Amniotic epithelial cell (primary cell): Measurements from ENCODE around the gene WNT2B.
"Not testable (repeated sequence)": the region's sequence is repeated elsewhere in the genome, so short reads cannot be mapped to it uniquely, and the experiment has no call there.

Experiments
- DNase-seq: peaks from one replicate; pipeline ENCODE4 v3.0.0-alpha.2; 2010; ENCODE audit warnings: low read depth

Gene WNT2B

GRCh38 chr1:112508278-112509004 is at the start of gene WNT2B:
Gene WNT2B (plus strand): TSS chr1:112508965. CDS start chr1:112509263, 298 bp downstream.
- no peak for DNase-seq

- peak; percentile 35 for DNase-seq
Observed at GRCh38 chr1:112460615-112461014, 48.1 kb upstream of the WNT2B start.

GRCh38 chr1:112461200-112461871 is 47.4 kb upstream of the WNT2B start:
- peak; percentile 49 for DNase-seq

GRCh38 chr1:112462953-112463279 is 45.8 kb upstream of the WNT2B start:
- DNase-seq = no peak

- no peak for DNase-seq
Observed at GRCh38 chr1:112464501-112464900, 44.3 kb upstream of the WNT2B start.

GRCh38 chr1:112465122-112465521 is 43.6 kb upstream of the WNT2B start:
- peak; percentile 38 for DNase-seq

GRCh38 chr1:112466078-112466660 is 42.6 kb upstream of the WNT2B start:
- peak; percentile 90 for DNase-seq

- not testable (repeated sequence) for DNase-seq
Observed at GRCh38 chr1:112470324-112470723, 38.4 kb upstream of the WNT2B start.

- no peak for DNase-seq
Observed at GRCh38 chr1:112470966-112471365, 37.8 kb upstream of the WNT2B start.

GRCh38 chr1:112472142-112472541 is 36.6 kb upstream of the WNT2B start:
- DNase-seq = no peak

- DNase-seq = no peak
Observed at GRCh38 chr1:112477550-112477949, 31.2 kb upstream of the WNT2B start.

GRCh38 chr1:112478314-112478713 is 30.5 kb upstream of the WNT2B start:
- DNase-seq = no peak

- not testable (repeated sequence) for DNase-seq
Observed at GRCh38 chr1:112486063-112486462, 22.7 kb upstream of the WNT2B start.

- DNase-seq = peak; percentile 16
Observed at GRCh38 chr1:112487686-112488085, 21.1 kb upstream of the WNT2B start.

- no peak for DNase-seq
Observed at GRCh38 chr1:112488141-112488540, 20.6 kb upstream of the WNT2B start.

GRCh38 chr1:112492076-112492475 is 16.7 kb upstream of the WNT2B start:
- DNase-seq = no peak

GRCh38 chr1:112493351-112493750 is 15.4 kb upstream of the WNT2B start:
- no peak for DNase-seq

- DNase-seq = no peak
Observed at GRCh38 chr1:112496290-112496689, 12.5 kb upstream of the WNT2B start.

- DNase-seq = peak; percentile 65
Observed at GRCh38 chr1:112501810-112502641, 6.7 kb upstream of the WNT2B start.

- peak; percentile 42 for DNase-seq
Observed at GRCh38 chr1:112502826-112503225, 5.9 kb upstream of the WNT2B start.

- DNase-seq = no peak
Observed at GRCh38 chr1:112504001-112504660, 4.6 kb upstream of the WNT2B start.
